Glutamatergic neuron (in vitro differentiated cells): ENCODE measurements around the gene LINGO3. TPM values are rescaled to one million over a fixed set of nuclear protein-coding genes. Genes with fewer than 3 reads are reported as not detected.

Source experiments
- DNase-seq: peaks from one replicate; pipeline ENCODE4 v3.0.0; 2022
- H3K27ac Mint-ChIP-seq: one replicate; pipeline ENCODE4 v1.8.0; 2020; ENCODE audit warnings: mild to moderate bottlenecking, mixed read lengths, inconsistent platforms; ENCODE audit not compliant: unreplicated experiment
- H3K27me3 Mint-ChIP-seq: one replicate; pipeline ENCODE4 v1.8.0; 2020; ENCODE audit warnings: mild to moderate bottlenecking, moderate library complexity, mixed read lengths, inconsistent platforms; ENCODE audit not compliant: unreplicated experiment
- H3K36me3 Mint-ChIP-seq: one replicate; pipeline ENCODE4 v1.8.0; 2020; ENCODE audit warnings: mild to moderate bottlenecking, mixed read lengths, inconsistent platforms; ENCODE audit not compliant: unreplicated experiment
- H3K4me1 Mint-ChIP-seq: one replicate; pipeline ENCODE4 v1.8.0; 2020; ENCODE audit warnings: mild to moderate bottlenecking, low read depth, mixed read lengths, inconsistent platforms; ENCODE audit not compliant: unreplicated experiment
- H3K4me3 Mint-ChIP-seq: one replicate; pipeline ENCODE4 v1.8.0; 2020; ENCODE audit warnings: mild to moderate bottlenecking, mixed read lengths, inconsistent platforms; ENCODE audit not compliant: unreplicated experiment
- H3K9me3 Mint-ChIP-seq: one replicate; pipeline ENCODE4 v1.8.0; 2020; ENCODE audit warnings: mild to moderate bottlenecking, moderate library complexity, mixed read lengths, inconsistent platforms; ENCODE audit not compliant: unreplicated experiment
- CTCF ChIP-seq: fragments of 200-600 bp; sonication (generic); IDR thresholded peaks from one replicate; pipeline ENCODE4 v1.5.0; 2021; ENCODE audit not compliant: partially characterized antibody, unreplicated experiment
- total RNA-seq: library from RNA; stranded (reverse); fragmentation: NEBNext Ultra II Directional; extraction: Animal tissue kit (Norgen Biotek cat#: 25700); gene quantifications from one replicate; pipeline ENCODE4 v1.2.1, GENCODE V29; 2021; ENCODE audit not compliant: unreplicated experiment

Gene LINGO3
- total RNA-seq, 1 donor from 2014 or later: 0.25 TPM

- no peak overlapping the region for H3K4me3 Mint-ChIP-seq
- H3K4me1 Mint-ChIP-seq: no peaks in the 10 kb centered on the region
- peaks cover 11% of the 10 kb centered on the region for H3K27me3 Mint-ChIP-seq
- TF ChIP-seq CTCF: no peak
- H3K27ac Mint-ChIP-seq: no peak overlapping the region
- no peaks in the 10 kb centered on the region for H3K36me3 Mint-ChIP-seq
- no peak for DNase-seq
- peaks cover 6% of the 10 kb centered on the region for H3K9me3 Mint-ChIP-seq
Measured at GRCh38 chr19:2280633-2281264, 27.2 kb downstream of the LINGO3 start.

GRCh38 chr19:2278459-2279158, 29.3 kb downstream of the LINGO3 start:
- Mint-ChIP-seq H3K9me3 (peaks cover 13% of the 10 kb centered on the region), H3K27ac (no peak overlapping the region), H3K4me1 (peaks cover 6% of the 10 kb centered on the region), H3K36me3 (no peaks in the 10 kb centered on the region), H3K4me3 (no peak overlapping the region), H3K27me3 (peaks cover 9% of the 10 kb centered on the region)
- no peak for TF ChIP-seq CTCF
- no peak for DNase-seq

GRCh38 chr19:2277138-2277537, 30.8 kb downstream of the LINGO3 start:
- Mint-ChIP-seq H3K4me1 (peaks cover 10% of the 10 kb centered on the region), H3K9me3 (peaks cover 15% of the 10 kb centered on the region), H3K27me3 (peaks cover 6% of the 10 kb centered on the region), H3K36me3 (no peaks in the 10 kb centered on the region), H3K4me3 (peak overlapping the region; percentile 30), H3K27ac (no peak overlapping the region)
- no peak for DNase-seq
- no peak for TF ChIP-seq CTCF

- H3K27ac Mint-ChIP-seq: no peak overlapping the region
- no peaks in the 10 kb centered on the region for H3K36me3 Mint-ChIP-seq
- DNase-seq: no peak
- H3K4me1 Mint-ChIP-seq: peaks cover 13% of the 10 kb centered on the region
- TF ChIP-seq CTCF: no peak
- no peak overlapping the region for H3K4me3 Mint-ChIP-seq
- H3K9me3 Mint-ChIP-seq: peaks cover 20% of the 10 kb centered on the region
- H3K27me3 Mint-ChIP-seq: peaks cover 6% of the 10 kb centered on the region
Measured at GRCh38 chr19:2276429-2276986, 31.4 kb downstream of the LINGO3 start.
